ENCODE results near the gene LRCOL1.

The LRCOL1 gene

GRCh38 chr12:132581348-132582057 is 28.9 kb downstream of the LRCOL1 start:
- no peak for DNase-seq

DNA sequence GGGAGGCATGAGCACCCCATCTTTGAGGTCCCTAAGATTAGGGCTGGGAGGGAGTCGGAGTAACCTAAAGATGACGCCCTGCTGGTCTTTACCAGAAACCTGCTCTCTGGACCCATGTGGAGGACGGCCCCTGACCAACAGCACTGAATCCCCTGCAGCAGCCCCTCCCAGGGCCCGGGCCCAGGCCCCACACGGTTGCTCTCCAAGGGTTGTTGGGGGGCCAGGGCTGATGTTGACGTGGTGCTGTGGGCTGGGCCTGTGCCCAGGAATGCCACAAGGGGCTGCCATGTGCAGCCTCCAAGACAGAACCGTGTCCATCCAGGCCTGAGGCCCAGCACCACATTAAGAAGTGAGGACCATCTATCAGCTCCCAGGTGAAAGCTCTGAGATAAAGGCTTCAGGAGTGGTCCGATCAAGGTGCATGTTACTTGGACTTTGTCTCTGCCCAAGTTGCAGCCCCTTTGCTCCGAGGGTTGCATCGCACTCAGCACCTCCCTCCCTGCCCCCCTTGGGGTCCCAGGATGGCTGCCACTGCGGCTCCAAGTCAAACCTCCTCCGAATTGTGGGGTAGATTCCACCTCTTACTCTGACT is 29.6 kb downstream of the LRCOL1 start:
- DNase-seq: no peak

- DNase-seq: no peak
These were observed 30.6 kb downstream of the LRCOL1 start for GRCh38 chr12:132579744-132580143.

GRCh38 chr12:132578826-132579225 is 31.6 kb downstream of the LRCOL1 start:
- DNase-seq: no peak

- no peak for DNase-seq
These were observed 32.3 kb downstream of the LRCOL1 start for GRCh38 chr12:132578118-132578517.

DNA sequence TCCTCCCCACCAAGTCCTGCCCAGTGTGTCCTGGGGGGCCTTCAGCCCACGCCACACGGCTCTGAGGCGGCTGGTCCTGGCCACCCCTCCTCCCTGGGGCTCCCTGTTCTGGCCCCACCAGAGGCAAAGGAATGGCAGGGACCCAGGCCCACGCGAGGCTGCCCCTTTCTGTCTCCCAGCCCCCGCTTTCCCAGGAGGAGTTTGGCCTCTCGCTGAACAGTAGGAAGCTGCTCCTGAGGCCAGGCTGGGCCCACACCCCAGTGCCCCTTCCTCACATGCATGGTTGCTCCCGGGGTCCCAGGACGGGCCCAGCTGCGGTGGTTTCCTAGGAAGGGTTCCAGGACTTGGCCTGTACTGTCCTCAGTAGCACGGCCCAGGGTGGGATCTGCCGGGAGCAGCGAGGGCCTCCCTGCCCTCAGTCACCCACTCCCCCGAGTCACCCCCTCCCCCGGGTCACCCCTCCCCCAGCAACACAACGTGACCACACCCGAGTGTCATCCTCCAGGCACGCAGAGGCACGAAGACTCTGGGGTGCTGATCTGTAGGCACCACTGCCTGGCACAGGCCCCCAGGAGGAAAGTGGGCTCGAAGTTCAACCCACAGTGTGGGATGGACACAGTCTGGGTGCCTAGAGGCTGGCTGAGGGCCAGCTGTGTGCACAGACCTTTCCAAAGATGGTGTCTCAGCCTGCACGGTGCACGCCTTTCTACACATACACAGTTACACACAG is 33.0 kb downstream of the LRCOL1 start:
- DNase-seq: no peak

- no peak for DNase-seq
These were observed 33.7 kb downstream of the LRCOL1 start for GRCh38 chr12:132576701-132577100.

- DNase-seq: no peak
These were observed 34.7 kb downstream of the LRCOL1 start for GRCh38 chr12:132575661-132576060.

DNA sequence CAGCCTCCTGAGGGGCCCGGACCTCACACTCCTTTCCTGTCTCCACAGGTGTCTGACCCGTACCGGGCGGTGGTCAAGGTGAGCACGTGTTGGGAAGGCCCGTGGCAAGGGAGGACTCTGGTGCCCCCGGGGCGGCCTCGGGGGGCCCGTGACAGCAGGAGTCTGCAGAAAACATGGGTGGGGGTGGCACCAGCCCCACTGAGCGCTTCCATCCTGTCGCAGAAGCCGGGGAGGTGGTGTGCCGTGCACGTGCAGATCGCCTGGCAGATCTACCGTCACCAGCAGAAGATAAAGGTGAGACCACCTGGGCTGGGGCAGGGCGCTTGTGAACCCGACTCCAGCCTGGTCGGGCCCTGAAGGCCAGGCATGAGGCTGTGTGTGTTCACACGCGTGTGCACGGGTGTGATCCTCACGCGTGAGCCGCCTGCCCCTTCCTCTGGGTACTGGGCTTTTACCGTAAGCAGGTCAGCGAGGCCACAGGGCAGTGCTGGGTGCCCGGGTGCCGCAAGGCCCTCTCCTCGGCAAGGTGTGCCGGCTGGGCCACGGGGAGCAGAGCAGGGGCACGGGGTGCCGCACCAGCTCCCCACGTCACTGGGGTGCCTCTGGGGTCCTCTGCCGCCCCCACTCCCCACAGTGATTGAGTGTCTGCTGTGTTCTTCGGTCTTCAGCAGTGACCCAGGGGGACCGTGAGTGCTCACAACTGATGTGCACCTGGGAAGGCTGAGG is 35.9 kb downstream of the LRCOL1 start:
- DNase-seq: no peak

- DNase-seq: no peak
These were observed 37.3 kb downstream of the LRCOL1 start for GRCh38 chr12:132572801-132573760.

DNA sequence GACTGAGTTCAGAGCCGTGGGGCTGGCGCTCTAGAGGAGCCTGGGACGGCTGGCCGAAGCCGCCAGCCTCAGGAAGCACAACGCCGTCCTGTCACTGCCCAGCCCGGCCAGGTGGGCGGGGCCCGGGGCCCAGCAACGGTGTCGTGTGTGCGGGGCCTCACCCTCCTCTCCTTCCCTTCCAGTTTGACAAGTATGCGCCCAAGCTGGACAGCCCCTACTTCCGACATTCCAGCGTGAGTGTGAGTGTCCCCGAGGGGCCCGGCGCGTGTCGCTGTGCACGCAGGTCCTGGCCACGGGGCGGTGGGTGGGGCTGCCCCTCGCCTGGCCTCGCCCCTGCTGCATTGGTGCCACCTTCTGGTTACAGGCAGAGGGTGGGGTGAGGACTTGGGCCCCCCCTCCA is 38.3 kb downstream of the LRCOL1 start:
- no peak for DNase-seq

DNA sequence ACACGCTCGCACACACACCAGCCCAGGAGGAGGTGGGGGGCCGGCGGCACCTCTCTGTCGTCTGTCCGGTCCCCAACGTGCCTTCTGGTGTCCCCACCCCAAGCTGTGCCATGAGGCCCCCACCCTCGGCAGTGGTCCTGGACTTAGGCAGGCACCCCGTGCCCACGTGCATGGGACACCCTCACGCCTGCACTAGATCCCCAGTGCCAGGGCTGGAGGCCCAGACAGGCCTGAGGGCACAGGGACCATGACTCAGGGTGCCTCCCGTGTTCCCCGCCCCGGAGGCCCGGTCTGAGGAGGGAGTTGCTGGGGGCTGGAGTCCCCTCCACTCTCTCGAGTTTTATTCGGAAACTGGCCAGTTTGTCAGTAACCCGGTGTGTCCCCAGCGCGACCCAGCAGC is 38.8 kb downstream of the LRCOL1 start:
- no peak for DNase-seq

DNA sequence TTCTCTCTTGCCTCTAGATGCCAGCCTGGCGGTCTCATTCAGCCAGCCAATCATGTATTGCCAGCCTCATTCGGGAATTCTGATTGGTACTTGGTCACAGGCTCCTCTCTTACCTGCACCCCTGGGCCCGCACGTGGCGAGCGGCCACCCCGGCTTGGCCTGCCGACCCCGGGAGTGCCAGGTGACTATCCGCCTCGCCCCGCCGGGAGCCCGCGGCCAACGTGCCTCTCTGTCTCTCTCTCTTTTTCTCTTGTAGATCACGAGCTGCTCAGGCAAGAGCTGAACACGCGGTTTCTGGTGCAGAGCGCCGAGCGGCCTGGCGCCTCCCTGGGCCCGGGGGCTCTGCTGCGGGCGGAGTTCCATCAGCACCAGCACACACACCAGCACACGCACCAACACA is 39.3 kb downstream of the LRCOL1 start:
- no peak for DNase-seq

GRCh38 chr12:132570635-132571034 is 39.7 kb downstream of the LRCOL1 start:
- DNase-seq: no peak

GRCh38 chr12:132569856-132570480 is 40.4 kb downstream of the LRCOL1 start:
- DNase-seq: no peak

GRCh38 chr12:132568826-132569480 is 41.4 kb downstream of the LRCOL1 start:
- no peak for DNase-seq

DNA sequence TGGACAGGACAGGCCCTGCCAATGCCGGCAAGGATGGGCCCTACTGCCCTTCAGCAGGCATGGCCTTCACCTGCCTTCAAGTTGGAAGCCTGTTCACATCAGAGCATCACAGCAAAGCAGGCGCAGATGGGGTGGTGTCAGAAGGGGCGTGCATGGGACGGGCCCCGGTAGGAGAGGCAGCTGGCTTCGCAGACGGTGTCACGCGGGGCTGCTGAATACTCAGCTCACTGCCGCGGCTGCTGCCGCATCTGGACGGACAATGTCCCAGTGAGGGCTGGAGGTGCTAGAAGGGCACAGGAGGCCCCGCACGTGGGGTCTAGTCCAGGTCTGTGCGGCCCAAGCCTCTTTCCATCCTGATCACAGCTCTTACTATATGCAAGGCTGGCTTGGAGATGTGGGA is 42.1 kb downstream of the LRCOL1 start:
- DNase-seq: no peak

DNA sequence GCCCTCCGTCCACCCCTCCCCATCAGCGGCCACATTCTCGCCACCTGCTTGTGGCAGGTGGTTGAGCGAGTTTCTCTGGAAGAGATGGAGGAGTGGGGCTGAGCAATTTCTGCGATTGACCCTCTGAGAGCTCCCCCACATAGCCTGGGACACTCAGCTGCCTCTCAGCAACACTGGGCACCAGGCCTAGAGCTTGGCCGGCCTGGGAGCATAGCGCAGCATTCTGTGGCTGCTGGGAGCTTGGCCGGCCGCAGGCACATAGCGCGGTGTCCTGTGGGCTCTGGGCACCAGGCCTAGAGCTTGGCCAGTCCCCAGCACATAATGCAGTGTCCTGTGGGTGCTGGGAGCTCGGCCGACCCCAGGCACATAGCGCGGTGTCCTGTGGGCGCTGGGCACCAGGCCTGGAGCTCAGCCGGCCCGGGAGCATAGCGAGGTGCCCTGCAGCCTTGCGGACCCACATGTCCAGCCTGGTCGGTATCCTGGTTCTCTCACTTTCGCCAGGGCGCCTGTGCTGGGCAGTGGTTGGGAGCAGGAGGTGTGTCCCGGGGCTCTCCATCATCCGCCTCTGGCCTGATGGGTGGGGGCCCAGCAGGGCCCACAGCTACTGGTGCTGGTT is 43.8 kb downstream of the LRCOL1 start:
- no peak for DNase-seq

DNA sequence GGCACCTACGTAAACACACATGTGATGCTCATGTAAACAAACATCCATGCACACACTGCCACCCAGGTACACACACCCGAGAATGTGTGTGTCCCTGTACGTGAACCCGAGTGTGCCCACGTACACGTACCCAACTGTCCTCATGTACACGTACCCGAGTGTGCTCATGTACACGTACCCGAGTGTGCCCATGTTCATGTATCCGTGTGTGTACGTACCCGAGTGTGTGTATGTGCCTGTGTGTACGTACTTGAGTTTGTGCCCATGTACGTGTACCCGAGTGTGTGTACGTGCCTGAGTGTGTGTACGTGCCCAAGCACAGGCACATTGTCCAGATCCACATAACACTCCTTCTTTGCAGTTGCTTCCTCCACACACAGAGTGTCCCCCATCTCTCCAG is 45.0 kb downstream of the LRCOL1 start:
- DNase-seq: no peak

GRCh38 chr12:132563911-132564310 is 46.5 kb downstream of the LRCOL1 start:
- no peak for DNase-seq

DNA sequence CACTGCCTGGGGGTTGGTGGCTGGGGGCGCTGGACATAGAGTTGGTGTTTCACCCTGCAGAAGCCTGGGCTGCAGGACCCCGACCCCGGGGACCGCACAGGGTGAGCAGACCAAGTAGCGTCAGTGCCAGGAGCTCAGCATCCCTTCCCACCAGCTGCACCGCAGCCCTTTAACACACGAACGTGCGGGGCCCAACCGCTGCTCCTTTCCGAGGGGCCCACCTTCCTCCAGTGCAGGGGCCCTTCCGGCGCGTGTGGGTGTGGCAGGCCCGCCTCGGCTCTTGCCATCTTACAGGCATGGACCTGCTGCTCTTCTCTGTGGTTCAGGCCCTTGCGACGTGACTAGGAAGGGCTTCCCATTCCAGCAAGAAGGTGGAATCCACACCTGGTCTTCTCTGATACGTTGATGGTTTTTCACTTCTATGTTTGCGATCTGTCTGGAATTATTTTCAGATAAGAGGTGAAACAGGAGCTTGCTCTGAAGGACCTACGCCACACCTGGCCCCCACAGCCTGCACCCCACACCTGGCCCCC is 47.8 kb downstream of the LRCOL1 start:
- DNase-seq: no peak

Measured in NCI-H1048 (cell line).